HG03196 (cell line): ENCODE results near the gene ITGB2.

ENCODE experiments used
- ATAC-seq: cut with Tn5 transposase; IDR thresholded peaks from one replicate; pipeline ENCODE4 v1.9.1; 2021; ENCODE audit not compliant: unreplicated experiment

Gene ITGB2

GRCh38 chr21:44911384-44912157 is 9.1 kb downstream of the ITGB2 start:
- no peak for ATAC-seq

DNA sequence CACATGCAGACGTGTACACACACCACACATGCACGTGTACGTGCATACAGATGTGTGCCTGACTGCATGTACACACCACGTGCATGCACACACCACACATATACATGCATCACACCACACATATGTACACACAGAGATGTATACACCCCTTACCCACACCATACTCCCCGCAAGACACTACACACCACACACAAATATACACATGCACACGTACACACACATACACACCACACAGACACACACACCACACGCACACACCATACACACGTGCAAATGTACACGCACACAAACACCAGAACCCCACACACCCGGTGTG is 9.7 kb downstream of the ITGB2 start:
- no peak for ATAC-seq

DNA sequence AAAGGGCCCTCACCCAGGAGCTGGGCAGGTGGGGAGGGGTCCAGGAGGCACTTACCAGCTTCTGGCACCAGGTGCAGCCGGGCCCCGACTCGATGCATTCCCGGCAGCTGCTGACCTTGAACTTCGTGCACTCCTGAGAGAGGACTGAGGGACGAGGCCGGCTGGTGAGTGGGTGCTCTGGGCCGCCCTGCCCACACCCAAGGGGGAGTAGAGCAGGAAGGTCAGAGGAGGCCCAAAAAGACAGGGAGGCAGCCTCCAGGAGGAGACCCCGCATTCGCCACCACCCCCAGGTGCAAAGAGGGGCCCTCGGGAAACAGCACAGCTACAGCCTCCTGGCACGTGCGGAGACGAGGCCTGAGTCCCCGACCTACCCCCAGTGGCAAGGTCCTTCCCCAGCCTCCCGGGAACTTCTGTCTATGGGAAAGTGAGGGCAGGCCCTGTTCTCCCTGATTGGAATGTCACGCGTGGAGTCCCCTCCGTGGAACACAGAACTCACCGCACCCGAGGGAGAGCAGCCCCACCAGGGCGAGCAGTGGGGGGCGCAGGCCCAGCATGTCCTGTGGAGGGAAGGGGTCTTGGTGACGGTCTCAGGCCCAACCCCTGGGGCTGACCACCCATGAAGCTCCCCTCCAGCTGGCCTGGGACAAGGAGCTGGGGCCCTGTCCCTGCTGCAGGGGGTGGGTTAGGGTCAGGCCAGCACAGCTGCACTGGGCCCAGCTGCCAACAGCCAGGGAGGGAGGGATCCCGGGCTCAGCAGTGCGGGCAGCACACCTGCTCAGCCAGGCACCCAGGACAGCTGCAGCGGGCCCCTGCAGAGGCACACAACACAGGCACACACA is 10.3 kb downstream of the ITGB2 start:
- no peak for ATAC-seq

GRCh38 chr21:44909719-44910118 is 11.0 kb downstream of the ITGB2 start:
- ATAC-seq, result no peak

- no peak for ATAC-seq
Observed at GRCh38 chr21:44908908-44909307, 11.8 kb downstream of the ITGB2 start.

- no peak for ATAC-seq
Observed at GRCh38 chr21:44907966-44908895, 12.5 kb downstream of the ITGB2 start.

DNA sequence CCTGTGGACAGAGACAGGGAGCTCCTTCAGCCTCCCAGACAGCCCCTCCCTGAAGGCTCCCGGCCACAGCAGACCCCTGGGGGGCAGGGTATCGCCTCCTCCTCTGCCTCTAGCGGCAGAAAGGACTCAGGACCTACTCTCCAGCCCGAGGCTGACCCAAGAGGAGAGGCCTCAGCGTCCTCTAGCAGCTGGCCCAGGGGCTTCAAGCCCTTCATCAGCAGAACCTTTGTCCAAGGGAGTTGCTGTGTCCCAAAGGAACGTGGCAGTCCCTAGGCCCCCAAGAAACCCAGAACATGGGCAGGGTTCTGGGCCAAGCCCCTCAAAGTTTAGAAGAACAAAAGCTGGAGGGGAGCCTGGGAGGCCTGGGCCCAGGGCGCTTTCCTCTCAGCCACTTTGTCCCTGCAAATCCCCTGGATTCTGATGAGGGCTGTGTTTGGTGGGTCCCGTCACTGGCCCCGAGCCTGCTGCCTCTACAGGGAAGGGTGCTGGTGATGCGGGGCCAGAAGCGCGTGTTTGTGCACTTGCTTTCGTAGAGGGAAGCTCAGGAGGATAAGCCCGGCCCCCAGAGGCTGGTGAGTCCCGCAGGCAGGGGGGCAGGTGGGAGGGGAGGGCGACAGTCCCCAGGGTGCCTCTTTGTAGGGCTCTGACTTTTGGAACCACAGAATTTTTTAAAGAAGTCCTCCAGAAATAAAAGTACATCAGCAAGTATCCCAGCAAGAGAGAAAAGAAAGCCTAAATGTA is 13.3 kb downstream of the ITGB2 start:
- no peak for ATAC-seq

GRCh38 chr21:44905728-44906090 is 15.0 kb downstream of the ITGB2 start:
- no peak for ATAC-seq

GRCh38 chr21:44905016-44905727 is 15.5 kb downstream of the ITGB2 start:
- ATAC-seq, result no peak

DNA sequence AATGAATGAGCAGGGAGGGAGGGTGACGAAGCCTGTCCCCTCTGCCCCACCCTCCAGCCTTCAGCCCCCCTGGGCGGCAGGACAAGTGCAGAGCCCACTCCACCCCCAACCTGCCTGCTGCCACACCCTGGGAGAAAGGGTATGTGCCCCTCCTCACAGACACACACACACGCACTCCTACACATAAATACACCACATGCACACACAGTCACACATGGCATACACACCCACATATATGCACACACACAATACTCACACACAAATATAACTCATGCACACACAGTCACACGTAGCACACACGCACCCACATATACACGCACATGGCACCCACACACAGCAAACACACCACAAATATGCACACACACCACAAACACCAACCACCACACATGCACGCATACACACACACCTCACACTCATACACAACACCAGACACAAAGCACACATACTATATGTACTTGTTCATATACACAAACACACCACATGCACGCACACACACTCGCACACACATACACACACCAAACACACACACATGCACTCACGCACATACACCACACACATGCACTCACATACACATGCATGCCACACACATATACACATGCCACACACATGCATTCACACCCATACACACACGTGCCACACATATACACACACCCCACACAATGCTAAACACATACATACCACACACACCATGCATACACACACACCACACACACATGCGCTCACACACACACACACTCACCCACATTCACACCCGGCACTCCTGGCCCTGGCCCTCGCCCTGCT is 16.4 kb downstream of the ITGB2 start:
- ATAC-seq, result no peak

GRCh38 chr21:44903689-44904088 is 17.0 kb downstream of the ITGB2 start:
- no peak for ATAC-seq

GRCh38 chr21:44903050-44903685 is 17.5 kb downstream of the ITGB2 start:
- no peak for ATAC-seq

DNA sequence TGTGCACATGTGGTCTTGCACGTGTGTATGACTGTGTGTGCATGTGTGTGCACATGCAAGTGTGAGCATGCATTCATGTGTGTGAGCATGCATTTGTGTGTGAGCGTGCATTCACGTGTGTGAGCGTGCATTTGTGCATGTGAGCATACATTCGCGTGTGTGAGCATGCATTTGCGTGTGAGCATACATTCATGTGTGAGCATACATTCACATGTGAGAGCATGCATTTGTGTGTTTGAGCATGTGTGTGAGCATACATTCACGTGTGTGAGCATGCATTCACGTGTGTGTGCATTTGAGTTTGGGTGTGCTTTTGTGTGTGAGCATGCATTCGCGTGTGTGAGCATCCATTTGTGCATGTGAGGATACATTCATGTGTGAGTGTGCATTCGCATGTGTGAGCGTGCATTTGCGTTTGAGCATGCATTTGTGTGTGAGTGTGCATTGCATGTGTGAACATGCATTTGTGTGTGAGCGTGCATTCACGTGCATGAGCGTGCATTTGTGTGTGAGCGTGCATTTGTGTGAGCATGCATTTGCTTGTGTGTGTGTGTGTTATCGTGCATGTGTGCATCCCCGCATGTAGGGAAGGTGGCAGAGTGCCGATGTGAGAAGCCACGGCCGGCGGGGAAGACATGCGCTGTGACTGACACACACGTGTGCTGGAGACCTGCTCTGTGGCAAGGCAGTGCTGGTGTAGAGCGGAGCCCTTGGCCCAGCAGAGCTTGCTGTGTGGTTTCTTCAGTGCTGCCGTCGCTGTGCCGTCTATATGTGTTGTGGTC is 18.2 kb downstream of the ITGB2 start:
- no peak for ATAC-seq

DNA sequence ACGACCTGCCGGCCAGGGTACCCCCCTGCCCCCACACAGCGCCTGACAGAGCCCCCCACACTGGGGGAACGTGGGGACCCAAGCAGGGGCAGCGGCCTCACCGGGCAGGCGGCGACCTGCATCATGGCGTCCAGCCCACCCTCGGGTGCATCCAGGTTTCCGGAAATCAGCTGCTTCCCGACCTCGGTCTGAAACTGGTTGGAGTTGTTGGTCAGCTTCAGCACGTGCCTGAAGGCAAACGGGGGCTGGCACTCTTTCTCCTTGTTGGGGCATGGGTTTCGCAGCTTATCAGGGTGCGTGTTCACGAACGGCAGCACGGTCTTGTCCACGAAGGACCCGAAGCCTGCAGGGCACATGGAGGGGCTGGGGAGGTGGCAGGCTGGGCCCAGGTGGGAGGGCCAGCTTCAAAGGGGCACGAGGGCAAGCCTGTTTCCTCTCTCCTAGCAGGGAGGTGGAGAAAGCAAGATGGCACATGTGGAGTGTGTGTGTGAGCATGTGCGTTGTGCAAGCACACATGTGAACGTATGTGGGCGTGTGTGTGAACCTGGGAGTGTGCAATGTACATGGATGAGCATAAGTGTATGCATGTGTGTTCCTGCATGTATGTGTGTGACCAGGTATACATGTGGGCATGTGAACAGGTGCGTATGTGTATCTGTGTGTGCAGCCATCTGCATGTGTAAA is 19.2 kb downstream of the ITGB2 start:
- ATAC-seq, result no peak

- no peak for ATAC-seq
Observed at GRCh38 chr21:44900559-44901251, 20.0 kb downstream of the ITGB2 start.

DNA sequence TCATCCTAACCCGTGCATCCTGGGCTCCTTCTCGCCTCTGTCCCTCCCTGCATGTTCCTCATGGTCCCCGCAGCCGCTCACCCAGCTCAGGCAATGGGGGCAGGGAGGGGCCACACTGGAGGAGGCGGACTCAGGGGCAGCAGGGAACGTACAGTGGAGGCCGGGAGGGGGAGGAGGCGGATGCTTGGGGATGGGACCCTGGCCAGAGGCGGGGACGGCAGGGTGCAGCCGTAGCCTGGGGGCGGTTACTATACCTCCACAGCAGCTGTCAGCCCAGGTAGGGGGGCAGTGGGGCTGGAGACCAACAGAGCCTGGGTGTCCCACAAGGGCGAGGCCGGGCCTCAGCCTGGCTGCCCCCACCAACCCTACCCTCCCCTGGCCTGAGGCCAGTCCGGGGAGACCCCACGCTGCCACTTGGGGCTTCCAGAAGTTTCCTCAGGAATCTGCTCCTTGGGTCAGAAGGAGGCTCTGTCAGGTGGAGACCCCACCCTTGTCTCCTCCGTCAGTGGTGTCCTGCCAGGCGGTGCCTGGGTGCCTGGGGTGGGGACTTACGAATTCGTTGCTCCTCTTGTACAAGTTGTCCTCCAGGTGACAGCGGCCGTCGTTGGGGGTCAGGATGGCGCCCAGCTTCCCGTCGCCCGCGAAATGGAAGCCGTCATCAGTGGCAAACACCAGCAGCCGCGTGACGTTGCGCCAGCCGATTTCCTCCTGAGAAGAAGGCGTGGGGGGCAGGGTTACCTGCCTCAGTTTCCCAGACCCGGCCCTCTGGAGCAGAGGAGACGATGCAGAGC is 20.7 kb downstream of the ITGB2 start:
- ATAC-seq, result no peak
